HepG2 (cell line): ENCODE data around the gene CTDSP1. TPM values are rescaled to one million over a fixed set of nuclear protein-coding genes. Genes with fewer than 3 reads are reported as not detected.

Experiments
- ARNT2 ChIP-seq: sonication (generic); formaldehyde crosslinking; IDR thresholded peaks from 2 replicates; pipeline ENCODE4 v1.8.0; 2022; ENCODE audit warnings: mild to moderate bottlenecking, low read depth, missing genetic modification reagents, moderate library complexity
- CREM ChIP-seq, 2 experiments: sonication (generic) in 1 of 2; formaldehyde crosslinking in 1 of 2; IDR thresholded peaks; 2 replicates each; pipeline versions ENCODE4 v1.4.0 to v1.6.1; 2016 to 2020; ENCODE audit warnings: antibody characterized with exemption in 1 of 2, mild to moderate bottlenecking in 1 of 2, missing genetic modification reagents in 1 of 2
- EED ChIP-seq: sonication (generic); formaldehyde crosslinking; IDR thresholded peaks from 2 replicates; pipeline ENCODE4 v1.5.0; 2020; ENCODE audit warnings: mild to moderate bottlenecking, missing genetic modification reagents
- FOXO1 ChIP-seq: sonication (generic); formaldehyde crosslinking; IDR thresholded peaks from 2 replicates; pipeline ENCODE4 v1.4.0; 2020; ENCODE audit warnings: missing genetic modification reagents
- GATAD2A ChIP-seq: IDR thresholded peaks from 2 replicates; pipeline ENCODE4 v1.6.1; 2016
- HES4 ChIP-seq: sonication (generic); formaldehyde crosslinking; IDR thresholded peaks from 2 replicates; pipeline ENCODE4 v1.9.0; 2021; ENCODE audit warnings: mild to moderate bottlenecking, missing genetic modification reagents, borderline replicate concordance
- HNF4G ChIP-seq, 2 experiments: sonication (generic) in 1 of 2; formaldehyde crosslinking in 1 of 2; IDR thresholded peaks; 2 replicates each; pipeline versions ENCODE4 v1.4.0 to v1.6.1; 2011 to 2020; ENCODE audit warnings: borderline replicate concordance in 2 of 2, low read depth in 2 of 2, mild to moderate bottlenecking in 2 of 2, low read length in 1 of 2, missing genetic modification reagents in 1 of 2, moderate library complexity in 1 of 2
- KDM6A ChIP-seq: IDR thresholded peaks from 2 replicates; pipeline ENCODE4 v1.6.1; 2016; ENCODE audit warnings: low read depth
- MIER3 ChIP-seq: IDR thresholded peaks from 2 replicates; pipeline ENCODE4 v1.6.1; 2016; ENCODE audit warnings: missing compliant biosample characterization, borderline replicate concordance
- MTA1 ChIP-seq: sonication (generic); formaldehyde crosslinking; IDR thresholded peaks from 2 replicates; pipeline ENCODE4 v1.4.0; 2020; ENCODE audit warnings: missing genetic modification reagents, mild to moderate bottlenecking, borderline replicate concordance
- PRDM15 ChIP-seq: sonication (generic); formaldehyde crosslinking; IDR thresholded peaks from 2 replicates; pipeline ENCODE4 v1.4.0; 2020; ENCODE audit warnings: missing genetic modification reagents
- SALL2 ChIP-seq: sonication (generic); formaldehyde crosslinking; IDR thresholded peaks from 2 replicates; pipeline ENCODE4 v1.8.1; 2023; ENCODE audit warnings: mild to moderate bottlenecking, missing genetic modification reagents, inconsistent platforms
- SAP130 ChIP-seq: IDR thresholded peaks from 2 replicates; pipeline ENCODE4 v1.6.1; 2016; ENCODE audit warnings: low read depth
- YEATS2 ChIP-seq: sonication (generic); formaldehyde crosslinking; IDR thresholded peaks from 2 replicates; pipeline ENCODE4 v1.4.0; 2020; ENCODE audit warnings: missing genetic modification reagents, borderline replicate concordance
- ZFP37 ChIP-seq: sonication (generic); formaldehyde crosslinking; IDR thresholded peaks from 2 replicates; pipeline ENCODE4 v1.4.0; 2020; ENCODE audit warnings: missing genetic modification reagents, borderline replicate concordance
- ZFX ChIP-seq: sonication (generic); formaldehyde crosslinking; IDR thresholded peaks from 2 replicates; pipeline ENCODE4 v1.4.0; 2020; ENCODE audit warnings: mild to moderate bottlenecking, low read depth, missing genetic modification reagents, moderate library complexity
- ZMAT3 ChIP-seq: sonication (generic); formaldehyde crosslinking; conservative IDR thresholded peaks from 2 replicates; pipeline ENCODE4 v1.7.0; 2021; ENCODE audit warnings: missing genetic modification reagents
- ZNF230 ChIP-seq: sonication (generic); formaldehyde crosslinking; IDR thresholded peaks from 2 replicates; pipeline ENCODE4 v1.4.0; 2020; ENCODE audit warnings: mild to moderate bottlenecking, missing genetic modification reagents
- ZNF326 ChIP-seq: sonication (generic); formaldehyde crosslinking; IDR thresholded peaks from 2 replicates; pipeline ENCODE4 v1.4.0; 2020; ENCODE audit warnings: missing genetic modification reagents, borderline replicate concordance
- ZNF430 ChIP-seq: sonication (generic); formaldehyde crosslinking; IDR thresholded peaks from 2 replicates; pipeline ENCODE4 v1.9.0; 2021; ENCODE audit warnings: mild to moderate bottlenecking, missing genetic modification reagents
- ZNF432 ChIP-seq: sonication (generic); formaldehyde crosslinking; IDR thresholded peaks from 2 replicates; pipeline ENCODE4 v1.5.0; 2020; ENCODE audit warnings: missing genetic modification reagents, mild to moderate bottlenecking, borderline replicate concordance
- ZNF510 ChIP-seq: sonication (generic); formaldehyde crosslinking; IDR thresholded peaks from 2 replicates; pipeline ENCODE4 v1.4.0; 2020; ENCODE audit warnings: low read depth, mild to moderate bottlenecking, missing genetic modification reagents
- ZNF543 ChIP-seq: sonication (generic); formaldehyde crosslinking; IDR thresholded peaks from 2 replicates; pipeline ENCODE4 v1.4.0; 2020; ENCODE audit warnings: mild to moderate bottlenecking, missing genetic modification reagents
- ZNF619 ChIP-seq: sonication (generic); formaldehyde crosslinking; IDR thresholded peaks from 2 replicates; pipeline ENCODE4 v1.4.0; 2020; ENCODE audit warnings: mild to moderate bottlenecking, missing genetic modification reagents
- ZNF772 ChIP-seq: sonication (generic); formaldehyde crosslinking; IDR thresholded peaks from 2 replicates; pipeline ENCODE4 v1.5.0; 2020; ENCODE audit warnings: mild to moderate bottlenecking, missing genetic modification reagents
- ZNF891 ChIP-seq: sonication (generic); formaldehyde crosslinking; IDR thresholded peaks from 2 replicates; pipeline ENCODE4 v1.5.0; 2020; ENCODE audit warnings: mild to moderate bottlenecking, missing genetic modification reagents
- polyA plus RNA-seq, 8 experiments: library from polyadenylated mRNA; depleted of rRNA in 3 of 8; stranded (reverse) in 7 of 8; unstranded in 1 of 8; fragments of >200 nt; fragmentation: Illumina TruSeq in 4 of 8; extraction: Trizol in 4 of 8; gene quantifications; 2 replicates each; pipeline versions ENCODE4 v1.2.1 to v1.2.3, GENCODE V29; 2011 to 2016; ENCODE audit warnings: low read depth in 4 of 8, missing spikeins in 1 of 8, mixed read lengths in 1 of 8; ENCODE audit not compliant: insufficient read depth in 1 of 8
- total RNA-seq, 5 experiments: library from RNA; depleted of rRNA; stranded (reverse); fragments of >200 nt; fragmentation: Illumina TruSeq; extraction: Trizol; gene quantifications; 2 replicates each; pipeline ENCODE4 v1.2.3, GENCODE V29; 2016; ENCODE audit warnings: low read depth in 1 of 5
- TF ChIP-seq, protein P1 (sequence below): sonication (generic); formaldehyde crosslinking; IDR thresholded peaks from 2 replicates; pipeline ENCODE4 v1.4.0; 2020; ENCODE audit warnings: missing genetic modification reagents

The CTDSP1 gene
- total and polyA plus RNA-seq, 2 of the 13 experiments (the other 11 are each of a cell fraction or from before 2014, with no cell fraction given), result 91.0 to 268 TPM

DNA sequence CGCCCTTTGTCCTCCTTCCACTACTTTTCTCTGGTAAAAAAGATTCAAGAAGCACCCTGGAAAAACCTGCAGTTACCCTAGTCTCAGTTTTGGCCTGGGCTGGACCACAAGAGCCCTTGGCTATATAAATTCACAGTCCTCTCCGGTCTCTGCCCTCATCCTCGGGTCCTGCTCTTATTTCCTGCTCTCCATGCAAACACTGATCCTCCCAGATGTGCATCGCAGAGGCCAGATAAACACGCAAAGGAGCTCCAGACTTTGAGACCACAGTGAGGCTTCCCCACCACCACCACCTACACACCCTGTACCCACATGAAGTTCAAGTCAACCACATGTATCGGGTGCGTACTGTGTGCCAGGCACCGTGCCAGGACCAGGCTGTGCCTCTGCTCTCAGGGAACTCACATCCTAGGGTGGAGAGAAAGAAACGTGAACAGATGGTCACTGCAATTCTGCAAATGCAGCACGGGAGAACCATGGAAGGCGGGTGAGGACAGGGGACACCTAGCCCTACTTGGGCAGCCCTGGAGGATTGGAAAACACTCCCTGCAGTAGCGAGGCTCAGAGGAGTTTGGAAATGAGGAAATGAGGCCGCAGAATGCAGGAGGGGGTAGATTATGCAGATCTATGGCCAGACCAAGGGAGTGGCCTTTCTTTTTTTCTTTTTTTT lies 7.4 kb downstream of the CTDSP1 start (continued):
- TF ChIP-seq ZNF230 (0 out of 2 replicates have a peak, but pooled peaks have one; percentile 45), ZNF543 (no peak), KDM6A (CRISPR knock-in tag) (no peak), SAP130 (CRISPR knock-in tag) (peak; percentile 9; the same call in 1 of the 2 replicates), ZNF510 (CRISPR knock-in tag) (no peak), ARNT2 (CRISPR knock-in tag) (no peak), ZFX (CRISPR knock-in tag) (peak; percentile 43; the same call in 1 of the 2 replicates), ZNF432 (no peak), HNF4G (IDR thresholded peaks at IDR 0.05; ENCODE audit: borderline replicate concordance, low read depth, low read length) (no peak), HNF4G (CRISPR knock-in tag; IDR thresholded peaks at IDR 0.05; ENCODE audit: borderline replicate concordance, low read depth) (0 out of 2 replicates have a peak, but pooled peaks have one; percentile 17), ZNF619 (CRISPR knock-in tag) (0 out of 2 replicates have a peak, but pooled peaks have one; percentile 61), ZNF772 (CRISPR knock-in tag) (peak; percentile 13; the same call in 1 of the 2 replicates), ZNF326 (CRISPR knock-in tag) (peak; percentile 72; the same call in 1 of the 2 replicates), CREM (IDR thresholded peaks at IDR 0.05) (peak; percentile 29; the same call in 1 of the 2 replicates), CREM (CRISPR knock-in tag; IDR thresholded peaks at IDR 0.05) (no peak), HES4 (CRISPR knock-in tag) (peak; percentile 61; the same call in 1 of the 2 replicates), MIER3 (CRISPR knock-in tag) (no peak), ZNF891 (CRISPR knock-in tag) (peak; percentile 21; the same call in 1 of the 2 replicates), GATAD2A (CRISPR knock-in tag) (peak; percentile 28; the same call in 1 of the 2 replicates), FOXO1 (CRISPR knock-in tag) (0 out of 2 replicates have a peak, but pooled peaks have one; percentile 36), SALL2 (CRISPR knock-in tag) (no peak), ZNF430 (CRISPR knock-in tag) (0 out of 2 replicates have a peak, but pooled peaks have one; percentile 15), EED (CRISPR knock-in tag) (peak; percentile 86; the same call in 1 of the 2 replicates), YEATS2 (CRISPR knock-in tag) (peak; percentile 0; the same call in 1 of the 2 replicates), ZFP37 (CRISPR knock-in tag) (0 out of 2 replicates have a peak, but pooled peaks have one; percentile 42), MTA1 (CRISPR knock-in tag) (0 out of 2 replicates have a peak, but pooled peaks have one; percentile 5), PRDM15 (CRISPR knock-in tag) (peak; percentile 48; the same call in 1 of the 2 replicates), ZMAT3 (CRISPR knock-in tag) (peak; percentile 17; the same call in 1 of the 2 replicates)
- TF ChIP-seq, protein P1, sequence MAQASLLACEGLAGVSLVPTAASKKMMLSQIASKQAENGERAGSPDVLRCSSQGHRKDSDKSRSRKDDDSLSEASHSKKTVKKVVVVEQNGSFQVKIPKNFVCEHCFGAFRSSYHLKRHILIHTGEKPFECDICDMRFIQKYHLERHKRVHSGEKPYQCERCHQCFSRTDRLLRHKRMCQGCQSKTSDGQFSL (CRISPR knock-in tag), result no peak
